A549 (cell line): Measurements from ENCODE around the gene SIVA1. TPM values are rescaled to one million over a fixed set of nuclear protein-coding genes. Genes with fewer than 3 reads are reported as not detected.

Experiments used
- ATAC-seq, 2 experiments: fragments of 200-7000 bp in 1 of 2; fragments of >200 bp in 1 of 2; cut with Nextera tagmentation in 1 of 2; cut with Tn5 transposase in 1 of 2; 3 replicates each; pipeline versions ENCODE4 v1.8.0 to v1.9.1; 2018 to 2020; ENCODE audit warnings: mild to moderate bottlenecking in 1 of 2, moderate library complexity in 1 of 2
- CTCF ChIA-PET: fragments of 300-600 bp; sonication (Branson Sonifier 250); formaldehyde crosslinking; extraction: SDS; loops from one replicate; lab custom pipeline; 2021; ENCODE audit warnings: antibody characterized with exemption, inconsistent platforms; lab: Yijun Ruan, JAX
- POLR2A ChIA-PET: fragments of 350-600 bp; formaldehyde crosslinking; extraction: SDS; loops from one replicate; lab custom pipeline; 2021; ENCODE audit warnings: antibody characterized with exemption, inconsistent platforms; lab: Yijun Ruan, JAX
- DNase-seq, 2 experiments: peaks; one replicate each; pipeline versions ENCODE4 v3.0.0 to v3.0.0-alpha.2; 2011 to 2016; ENCODE audit warnings: low read depth in 1 of 2, low spot score in 1 of 2
- FAIRE-seq: peaks from 2 replicates; lab custom pipeline; 2011; peaks lifted over from hg19 to GRCh38; lab: Jason Lieb, UNC
- H3K27ac ChIP-seq, 2 experiments: fragments of >200 bp; sonication (Bioruptor Twin); formaldehyde crosslinking; 3 replicates each; pipeline ENCODE4 v1.5.1; 2016 to 2017
- H3K4me1 ChIP-seq: fragments of >200 bp; sonication (Bioruptor Twin); formaldehyde crosslinking; 3 replicates; pipeline ENCODE4 v1.6.1; 2016
- H3K4me2 ChIP-seq: fragments of >200 bp; sonication (Bioruptor Twin); formaldehyde crosslinking; 3 replicates; pipeline ENCODE4 v1.6.1; 2016
- H3K4me3 ChIP-seq: fragments of >200 bp; sonication (Bioruptor Twin); formaldehyde crosslinking; 3 replicates; pipeline ENCODE4 v1.5.1; 2016
- H3K9me3 ChIP-seq: fragments of >200 bp; sonication (Bioruptor Twin); formaldehyde crosslinking; 3 replicates; pipeline ENCODE4 v1.6.1; 2016
- CHD2 ChIP-seq: fragments of 150-350 bp; IDR thresholded peaks from 2 replicates; pipeline ENCODE4 v1.6.1; 2014; ENCODE audit warnings: low read length; ENCODE audit not compliant: partially characterized antibody
- FOXS1 ChIP-seq: fragments of 250-450 bp; sonication (Bioruptor Pico); IDR thresholded peaks from 2 replicates; pipeline ENCODE4 v1.5.0; 2020; ENCODE audit warnings: mild to moderate bottlenecking, moderate library complexity
- GATA3 ChIP-seq: IDR thresholded peaks from 2 replicates; pipeline ENCODE4 v1.6.1; 2012; ENCODE audit warnings: borderline replicate concordance
- HDAC2 ChIP-seq: fragments of 200-600 bp; sonication (generic); IDR thresholded peaks from 2 replicates; pipeline ENCODE4 v1.6.1; 2016
- HEYL ChIP-seq: fragments of 250-450 bp; sonication (Bioruptor Pico); IDR thresholded peaks from 2 replicates; pipeline ENCODE4 v1.8.0; 2021; ENCODE audit warnings: mild to moderate bottlenecking, moderate library complexity
- HOXB13 ChIP-seq: fragments of 250-450 bp; sonication (Bioruptor Pico); IDR thresholded peaks from 2 replicates; pipeline ENCODE4 v1.5.0; 2020; ENCODE audit warnings: low read depth, mild to moderate bottlenecking, moderate library complexity
- HOXB5 ChIP-seq: fragments of 250-450 bp; sonication (Bioruptor Pico); IDR thresholded peaks from 2 replicates; pipeline ENCODE4 v1.5.0; 2020; ENCODE audit warnings: mild to moderate bottlenecking, moderate library complexity
- JUNB ChIP-seq: fragments of >200 bp; sonication (Bioruptor Twin); formaldehyde crosslinking; IDR thresholded peaks from 2 replicates; pipeline ENCODE4 v1.6.1; 2016
- KDM1A ChIP-seq: fragments of 200-600 bp; sonication (generic); IDR thresholded peaks from 2 replicates; pipeline ENCODE4 v1.6.1; 2016; ENCODE audit warnings: low read depth, mild to moderate bottlenecking
- MAFK ChIP-seq: fragments of 450-650 bp; IDR thresholded peaks from 2 replicates; pipeline ENCODE4 v1.6.1; 2014; ENCODE audit not compliant: partially characterized antibody
- POLR2A ChIP-seq: IDR thresholded peaks from 2 replicates; pipeline ENCODE4 v1.6.1; 2012; ENCODE audit warnings: mild to moderate bottlenecking, low read length
- POLR2AphosphoS2 ChIP-seq: conservative IDR thresholded peaks from 2 replicates; pipeline ENCODE4 v1.6.1; 2012; ENCODE audit warnings: low read length, improper control_type of control experiment, inconsistent platforms
- RAD21 ChIP-seq, 2 experiments: fragments of >200 bp in 1 of 2; sonication (Bioruptor Twin) in 1 of 2; formaldehyde crosslinking in 1 of 2; IDR thresholded peaks in 1 of 2; conservative IDR thresholded peaks in 1 of 2; 2 replicates in 1 of 2; 3 replicates in 1 of 2; pipeline ENCODE4 v1.6.1; 2012 to 2018; ENCODE audit warnings: inconsistent platforms in 1 of 2
- SMC3 ChIP-seq: fragments of >200 bp; sonication (Bioruptor Twin); formaldehyde crosslinking; IDR thresholded peaks from 3 replicates; pipeline ENCODE4 v1.6.1; 2018; ENCODE audit warnings: inconsistent platforms
- SREBF2 ChIP-seq: fragments of 450-650 bp; IDR thresholded peaks from 2 replicates; pipeline ENCODE4 v1.6.1; 2014; ENCODE audit warnings: mild to moderate bottlenecking, moderate library complexity
- ZFP36 ChIP-seq: fragments of 450-650 bp; IDR thresholded peaks from 2 replicates; pipeline ENCODE4 v1.6.1; 2014; ENCODE audit warnings: borderline replicate concordance; ENCODE audit not compliant: partially characterized antibody
- WGBS: methylation state at CpG from one replicate; pipeline ENCODE4 v1.1.6; 2017; ENCODE audit errors: missing lambda C conversion rate; 5-methylcytosine and 5-hydroxymethylcytosine counted together
- polyA plus RNA-seq, 4 experiments: library from polyadenylated mRNA; depleted of rRNA in 3 of 4; stranded (reverse); fragments of >200 nt; fragmentation: RNase III in 1 of 4; extraction: RNeasy Plus Mini Kit Qiagen cat#74134 plus additional on column Dnase treatment in 1 of 4; gene quantifications; 2 replicates in 3 of 4; 3 replicates in 1 of 4; pipeline ENCODE4 v1.2.3, GENCODE V29; 2011 to 2017
- TF ChIP-seq, protein P1 (sequence below): IDR thresholded peaks from 2 replicates; pipeline ENCODE4 v1.6.1; 2012; ENCODE audit warnings: low read depth, borderline replicate concordance
- TF ChIP-seq, protein P2 (sequence below): fragments of 200-600 bp; sonication (generic); IDR thresholded peaks from 2 replicates; pipeline ENCODE4 v1.6.1; 2016; ENCODE audit warnings: antibody characterized with exemption, mild to moderate bottlenecking, moderate library complexity
- TF ChIP-seq, protein P3 (sequence below): IDR thresholded peaks from 2 replicates; pipeline ENCODE4 v1.6.1; 2012
- TF ChIP-seq, protein P4 (sequence below): fragments of >200 bp; sonication (Bioruptor Twin); formaldehyde crosslinking; IDR thresholded peaks from 2 replicates; pipeline ENCODE4 v1.6.1; 2016

Gene SIVA1
- polyA plus RNA-seq, 2 of the 4 experiments (the other 2 are of a cell fraction): 90.0 to 169 TPM

DNA sequence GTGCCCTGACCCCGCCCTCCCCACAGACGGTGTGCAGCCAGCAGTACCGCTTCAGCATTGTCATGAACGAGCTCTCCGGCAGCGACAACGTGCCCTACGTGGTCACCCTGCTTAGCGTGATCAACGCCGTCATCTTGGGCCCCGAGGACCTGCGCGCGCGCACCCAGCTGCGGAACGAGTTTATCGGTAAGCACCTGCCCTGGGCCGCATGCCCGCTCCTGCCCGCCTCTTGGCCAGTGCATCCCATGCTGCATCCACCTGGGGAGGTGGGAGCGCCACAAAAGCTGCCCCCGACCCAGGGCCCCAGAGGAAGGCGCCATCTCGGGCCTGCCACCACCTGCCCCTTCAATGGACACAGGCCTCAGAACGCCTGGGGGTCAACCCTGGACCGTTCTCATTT is 49.7 kb upstream of the SIVA1 start:
- Histone ChIP-seq H3K4me3 (no peak overlapping the region), H3K9me3 (no peaks in the 10 kb centered on the region)
- no peak for FAIRE-seq
- TF ChIP-seq ZFP36: no peak
- no peak for TF ChIP-seq HOXB13
- TF ChIP-seq HEYL (CRISPR knock-in tag): no peak
- TF ChIP-seq, protein P1, sequence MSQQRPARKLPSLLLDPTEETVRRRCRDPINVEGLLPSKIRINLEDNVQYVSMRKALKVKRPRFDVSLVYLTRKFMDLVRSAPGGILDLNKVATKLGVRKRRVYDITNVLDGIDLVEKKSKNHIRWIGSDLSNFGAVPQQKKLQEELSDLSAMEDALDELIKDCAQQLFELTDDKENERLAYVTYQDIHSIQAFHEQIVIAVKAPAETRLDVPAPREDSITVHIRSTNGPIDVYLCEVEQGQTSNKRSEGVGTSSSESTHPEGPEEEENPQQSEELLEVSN: no peak
- TF ChIP-seq, protein P2, sequence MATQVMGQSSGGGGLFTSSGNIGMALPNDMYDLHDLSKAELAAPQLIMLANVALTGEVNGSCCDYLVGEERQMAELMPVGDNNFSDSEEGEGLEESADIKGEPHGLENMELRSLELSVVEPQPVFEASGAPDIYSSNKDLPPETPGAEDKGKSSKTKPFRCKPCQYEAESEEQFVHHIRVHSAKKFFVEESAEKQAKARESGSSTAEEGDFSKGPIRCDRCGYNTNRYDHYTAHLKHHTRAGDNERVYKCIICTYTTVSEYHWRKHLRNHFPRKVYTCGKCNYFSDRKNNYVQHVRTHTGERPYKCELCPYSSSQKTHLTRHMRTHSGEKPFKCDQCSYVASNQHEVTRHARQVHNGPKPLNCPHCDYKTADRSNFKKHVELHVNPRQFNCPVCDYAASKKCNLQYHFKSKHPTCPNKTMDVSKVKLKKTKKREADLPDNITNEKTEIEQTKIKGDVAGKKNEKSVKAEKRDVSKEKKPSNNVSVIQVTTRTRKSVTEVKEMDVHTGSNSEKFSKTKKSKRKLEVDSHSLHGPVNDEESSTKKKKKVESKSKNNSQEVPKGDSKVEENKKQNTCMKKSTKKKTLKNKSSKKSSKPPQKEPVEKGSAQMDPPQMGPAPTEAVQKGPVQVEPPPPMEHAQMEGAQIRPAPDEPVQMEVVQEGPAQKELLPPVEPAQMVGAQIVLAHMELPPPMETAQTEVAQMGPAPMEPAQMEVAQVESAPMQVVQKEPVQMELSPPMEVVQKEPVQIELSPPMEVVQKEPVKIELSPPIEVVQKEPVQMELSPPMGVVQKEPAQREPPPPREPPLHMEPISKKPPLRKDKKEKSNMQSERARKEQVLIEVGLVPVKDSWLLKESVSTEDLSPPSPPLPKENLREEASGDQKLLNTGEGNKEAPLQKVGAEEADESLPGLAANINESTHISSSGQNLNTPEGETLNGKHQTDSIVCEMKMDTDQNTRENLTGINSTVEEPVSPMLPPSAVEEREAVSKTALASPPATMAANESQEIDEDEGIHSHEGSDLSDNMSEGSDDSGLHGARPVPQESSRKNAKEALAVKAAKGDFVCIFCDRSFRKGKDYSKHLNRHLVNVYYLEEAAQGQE: no peak
- TF ChIP-seq, all 56 proteins: peak for 0
- H3K27ac ChIP-seq: no peak overlapping the region
- ChIA-PET CTCF (interaction anchor here (0.6 to 13.0 kb wide), 5 partner anchors 10 to 626 kb away, joined by 3 to 143 read pairs (median 12); partner anchors contain the start of genes ADSS1 and INF2), POLR2A (no interaction called here)
- peaks cover 46% of the 10 kb centered on the region for H3K4me1 ChIP-seq
- 95% methylated on average over 22 of the region's 28 CpGs for WGBS
- H3K4me2 ChIP-seq: no peak overlapping the region
- ATAC-seq: no peak
- no peak for DNase-seq

DNA sequence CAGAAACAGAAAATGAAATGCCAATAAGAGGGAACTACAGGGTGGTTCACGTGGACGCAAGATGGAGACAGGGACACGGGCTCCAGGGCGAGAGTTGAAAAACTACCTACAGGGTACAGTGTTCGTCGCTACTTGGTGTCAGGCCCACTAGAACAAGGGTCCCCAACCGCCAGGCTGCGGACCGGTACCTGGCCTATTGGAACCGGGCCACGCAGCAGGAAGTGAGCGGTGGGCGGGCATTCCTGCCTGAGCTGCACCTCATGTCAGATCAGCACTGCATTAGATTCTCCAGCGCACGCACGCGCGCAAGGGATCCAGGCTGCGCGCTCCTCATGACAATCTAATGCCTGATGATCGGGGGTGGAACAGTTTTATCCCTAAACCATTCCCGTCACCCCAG is 48.7 kb upstream of the SIVA1 start:
- no peak for ATAC-seq
- Histone ChIP-seq H3K4me3 (no peak overlapping the region), H3K4me2 (no peak overlapping the region), H3K27ac (no peak overlapping the region), H3K4me1 (peaks cover 39% of the 10 kb centered on the region), H3K9me3 (no peaks in the 10 kb centered on the region)
- no peak for DNase-seq
- 96% methylated on average over 22 of the region's 22 CpGs for WGBS
- no peak for FAIRE-seq
- TF ChIP-seq RAD21 (conservative IDR thresholded peaks at IDR 0.05 in 1 of 2, IDR thresholded peaks at IDR 0.05 in 1 of 2): no peak
- TF ChIP-seq FOXS1: no peak
- no peak for TF ChIP-seq JUNB
- ChIA-PET CTCF (interaction anchor here (1.4 to 13.0 kb wide), 4 partner anchors 11 to 40 kb away, joined by 3 to 143 read pairs (median 61); partner anchors contain the start of genes ADSS1 and INF2), POLR2A (no interaction called here)

DNA sequence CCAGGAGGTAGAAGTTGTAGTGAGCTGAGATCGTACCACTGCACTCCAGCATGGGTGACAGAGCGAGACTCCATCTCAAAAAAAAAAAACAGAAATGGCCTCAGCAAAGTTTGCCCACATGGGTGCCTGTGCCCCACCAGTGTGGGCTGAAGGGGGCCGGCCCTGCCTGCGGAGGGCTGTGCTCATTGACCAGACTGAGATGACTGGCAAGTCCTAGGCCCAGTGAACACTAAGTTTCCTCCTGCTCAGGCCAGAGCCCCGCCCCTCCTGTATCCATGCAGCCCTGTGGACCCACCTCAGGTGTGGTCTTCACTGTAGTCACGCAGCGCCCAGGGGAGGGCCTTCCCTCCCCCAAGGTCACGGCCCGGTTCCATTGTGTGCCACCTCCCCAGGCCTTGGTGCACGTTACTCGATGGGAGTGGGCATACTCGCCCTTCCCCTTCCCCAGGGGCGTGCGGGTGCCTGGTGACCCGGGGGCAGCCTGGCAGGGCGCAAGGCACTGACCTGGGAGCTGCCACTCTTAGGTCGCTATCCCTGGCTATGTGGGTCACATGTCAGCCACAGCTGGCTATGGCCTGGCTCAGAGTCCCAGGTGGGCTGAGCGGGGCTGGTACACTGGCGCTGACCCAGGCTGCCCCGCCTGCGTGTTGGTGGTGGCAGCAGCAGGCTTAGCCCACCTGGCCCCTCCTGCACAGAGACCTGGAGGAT is 47.5 kb upstream of the SIVA1 start:
- TF ChIP-seq HOXB13: no peak
- TF ChIP-seq ZFP36: no peak
- no peak for TF ChIP-seq HDAC2
- 0 out of 2 replicates have a peak, but pooled peaks have one; percentile 56 for TF ChIP-seq POLR2AphosphoS2
- no peak for TF ChIP-seq CHD2
- no peak for TF ChIP-seq GATA3
- TF ChIP-seq SMC3: no peak
- TF ChIP-seq MAFK: no peak
- no peak for TF ChIP-seq POLR2A
- TF ChIP-seq, protein P3, sequence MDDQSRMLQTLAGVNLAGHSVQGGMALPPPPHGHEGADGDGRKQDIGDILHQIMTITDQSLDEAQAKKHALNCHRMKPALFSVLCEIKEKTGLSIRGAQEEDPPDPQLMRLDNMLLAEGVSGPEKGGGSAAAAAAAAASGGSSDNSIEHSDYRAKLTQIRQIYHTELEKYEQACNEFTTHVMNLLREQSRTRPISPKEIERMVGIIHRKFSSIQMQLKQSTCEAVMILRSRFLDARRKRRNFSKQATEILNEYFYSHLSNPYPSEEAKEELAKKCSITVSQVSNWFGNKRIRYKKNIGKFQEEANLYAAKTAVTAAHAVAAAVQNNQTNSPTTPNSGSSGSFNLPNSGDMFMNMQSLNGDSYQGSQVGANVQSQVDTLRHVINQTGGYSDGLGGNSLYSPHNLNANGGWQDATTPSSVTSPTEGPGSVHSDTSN: 0 out of 2 replicates have a peak, but pooled peaks have one; percentile 23
- no peak for TF ChIP-seq KDM1A
- TF ChIP-seq, protein P4, sequence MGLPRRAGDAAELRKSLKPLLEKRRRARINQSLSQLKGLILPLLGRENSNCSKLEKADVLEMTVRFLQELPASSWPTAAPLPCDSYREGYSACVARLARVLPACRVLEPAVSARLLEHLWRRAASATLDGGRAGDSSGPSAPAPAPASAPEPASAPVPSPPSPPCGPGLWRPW: no peak
- no peak for TF ChIP-seq SREBF2
- TF ChIP-seq HOXB5: no peak
- TF ChIP-seq, protein P2: no peak
- TF ChIP-seq, all 56 proteins: peak for 2

More for the DNA sequence above, 47.5 kb upstream of the SIVA1 start:
- ChIA-PET POLR2A (no interaction called here), CTCF (interaction anchor here (4.4 to 13.0 kb wide), 4 partner anchors 13 to 41 kb away, joined by 41 to 143 read pairs (median 76); partner anchors contain the start of genes ADSS1 and INF2)
- no peak overlapping the region for H3K4me2 ChIP-seq
- peak overlapping the region in 1 of 2 experiments; percentile 81; a peak in 1 of 6 replicates for H3K27ac ChIP-seq
- WGBS: 97% methylated on average over 13 of the region's 21 CpGs
- FAIRE-seq: no peak
- ATAC-seq: peak in 1 of 2 experiments; percentile 34; a peak in 3 of 6 replicates
- DNase-seq: peak in 1 of 2 experiments; percentile 56
- no peaks in the 10 kb centered on the region for H3K9me3 ChIP-seq
- H3K4me3 ChIP-seq: no peak overlapping the region
- peaks cover 32% of the 10 kb centered on the region for H3K4me1 ChIP-seq
